HG03460 (cell line): Measurements from ENCODE around the gene FERMT2.

Experiments
- ATAC-seq: cut with Tn5 transposase; IDR thresholded peaks from one replicate; pipeline ENCODE4 v1.9.1; 2021; ENCODE audit not compliant: unreplicated experiment

The FERMT2 gene

DNA sequence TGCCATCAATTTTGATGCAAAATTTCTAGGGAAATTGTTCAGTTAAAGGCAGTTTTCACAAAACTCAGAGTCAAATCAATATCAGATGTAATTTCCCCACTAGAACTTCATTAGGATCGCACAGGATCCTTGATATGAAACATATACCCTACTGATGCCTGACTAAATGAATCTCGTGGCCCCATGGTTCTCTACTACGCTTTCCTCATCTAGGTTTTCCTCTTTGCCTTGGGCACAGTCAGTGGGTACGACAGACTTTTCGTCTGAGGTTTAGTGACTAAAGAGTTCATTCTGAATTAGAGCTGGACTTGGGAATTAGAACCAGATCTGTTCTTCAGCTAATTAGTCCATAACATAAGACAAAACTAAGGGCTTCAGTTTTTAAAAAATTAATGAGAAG, 117.0 kb downstream of the FERMT2 start:
- ATAC-seq = no peak

DNA sequence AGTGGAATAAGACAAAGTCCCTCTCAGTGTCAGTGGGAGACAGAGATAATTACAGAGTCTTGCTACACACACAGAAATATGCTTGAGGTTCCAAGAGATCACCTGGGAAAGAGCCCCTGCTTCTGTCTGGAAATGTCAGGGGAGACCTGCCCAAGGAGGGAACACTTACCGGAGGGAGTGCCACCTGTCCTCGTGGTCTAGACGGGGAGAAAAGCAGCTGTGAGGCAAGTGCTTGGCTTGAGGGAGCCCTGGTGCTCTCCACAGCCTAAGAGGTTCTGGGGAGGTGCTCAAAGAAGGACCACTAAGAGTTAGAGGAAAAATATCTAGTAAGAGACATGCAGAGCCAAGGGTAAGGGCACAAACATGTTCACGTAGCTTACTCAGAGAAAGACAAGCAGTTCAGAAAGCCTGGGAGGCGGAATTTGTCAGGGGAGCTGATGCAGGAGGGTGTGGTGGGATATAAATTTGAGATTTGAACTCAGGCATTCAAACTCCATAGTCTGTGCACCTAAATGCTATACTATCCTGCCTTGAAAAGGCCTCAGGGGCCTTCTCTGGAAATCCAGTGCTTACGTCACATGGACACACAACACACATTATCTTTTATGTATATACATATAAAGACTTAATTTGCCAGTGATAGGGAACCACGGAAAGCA, 121.2 kb downstream of the FERMT2 start:
- no peak for ATAC-seq

DNA sequence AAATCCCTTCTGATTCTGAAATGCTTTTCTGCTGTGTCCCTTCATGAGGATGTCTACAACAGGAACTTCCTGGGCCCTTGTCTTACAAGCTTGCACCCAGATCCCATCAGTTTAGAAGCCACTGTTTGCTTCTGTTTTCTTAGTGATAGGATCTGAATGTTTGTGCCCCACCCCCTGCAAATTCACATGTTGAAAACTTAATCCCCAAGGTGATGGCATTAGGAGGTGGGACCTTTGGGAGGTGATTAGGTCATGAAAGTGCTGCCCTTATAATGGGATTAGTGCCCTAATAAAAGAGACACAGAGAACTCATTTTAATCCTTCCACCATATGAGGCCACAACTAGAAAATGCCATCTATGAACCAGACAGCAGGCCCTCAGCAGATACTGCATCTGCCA, 123.4 kb downstream of the FERMT2 start:
- ATAC-seq = no peak

DNA sequence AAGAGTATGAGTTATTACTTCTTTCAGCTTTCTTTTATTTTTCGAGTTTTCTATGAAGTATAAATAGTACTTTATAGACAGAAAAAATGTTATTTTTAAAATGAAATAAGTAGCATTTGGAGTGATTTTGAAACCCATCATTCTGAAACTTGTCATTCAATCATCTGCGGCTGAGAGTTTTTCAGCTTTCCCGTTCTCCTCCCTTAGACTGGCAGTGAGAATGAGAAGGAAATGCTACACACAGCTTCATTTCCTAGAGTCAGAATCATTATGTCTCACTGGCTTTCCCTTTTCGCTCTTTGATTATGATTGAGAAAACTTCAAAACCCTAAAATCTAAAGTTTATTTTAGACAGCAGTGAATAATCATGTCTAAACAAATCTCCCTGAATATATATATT, 125.8 kb downstream of the FERMT2 start:
- ATAC-seq = no peak

DNA sequence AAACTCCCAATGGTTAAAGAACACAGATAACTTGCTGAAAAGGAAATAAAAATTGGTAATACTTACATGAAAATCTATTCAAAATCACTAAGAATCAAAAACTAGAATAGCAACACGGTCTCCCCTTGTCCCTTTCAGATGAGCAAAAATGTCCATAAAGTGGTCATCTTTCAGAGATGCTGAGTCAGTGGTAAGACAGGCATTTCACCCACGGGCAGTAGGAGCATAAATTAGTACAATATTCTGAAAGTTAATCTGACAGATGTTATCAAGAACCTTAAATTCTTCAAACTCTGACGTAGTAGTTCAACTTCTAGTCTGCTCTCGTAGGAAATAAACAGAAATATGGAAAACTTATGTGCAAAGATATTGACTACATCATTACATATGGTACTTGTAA, 126.4 kb downstream of the FERMT2 start:
- ATAC-seq = no peak

DNA sequence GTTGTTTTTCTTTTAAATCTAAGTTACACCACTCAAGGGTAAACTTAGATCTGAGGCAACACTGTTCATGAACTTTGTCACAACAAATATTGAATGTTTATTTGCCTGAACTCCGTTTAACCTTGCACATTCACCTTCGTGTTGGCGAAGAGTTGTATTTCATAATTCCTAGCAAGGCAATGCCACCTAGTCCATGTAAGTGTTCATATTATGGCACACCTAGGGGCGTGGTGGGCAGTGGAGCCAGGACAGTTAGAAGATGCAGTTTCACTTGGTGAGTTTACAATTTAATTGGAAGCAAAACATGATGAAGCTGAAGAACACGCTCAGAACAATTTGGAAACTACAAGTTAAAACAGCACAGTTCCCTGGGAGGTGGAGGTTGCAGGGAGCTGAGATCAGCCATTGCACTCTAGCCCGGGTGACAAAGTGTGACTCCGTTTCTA, 129.0 kb downstream of the FERMT2 start:
- ATAC-seq = no peak

DNA sequence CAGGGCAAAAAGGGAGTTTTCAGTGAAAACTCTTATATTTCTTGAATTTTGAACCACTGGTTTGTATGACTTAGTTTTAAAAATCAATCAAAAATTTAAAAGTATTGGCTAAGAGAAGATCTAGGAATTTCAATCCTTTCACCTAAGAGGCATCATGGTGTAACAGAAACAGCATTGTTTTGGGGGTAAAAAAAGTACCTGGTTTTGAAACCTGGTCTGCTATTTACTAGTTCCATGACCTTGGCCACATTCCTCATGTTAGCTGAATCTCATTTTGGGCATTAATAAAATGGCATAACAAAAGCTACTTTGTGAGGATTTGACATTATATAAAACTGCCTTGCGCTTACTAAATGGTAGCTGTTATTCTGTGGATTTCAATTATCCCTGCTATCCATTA, 142.7 kb downstream of the FERMT2 start:
- ATAC-seq = no peak
